B cell (primary cell): ENCODE measurements around the gene S1PR1. TPM values are rescaled to one million over a fixed set of nuclear protein-coding genes. Genes with fewer than 3 reads are reported as not detected.

Source experiments
- ATAC-seq: fragments of 200-7000 bp; cut with Tn5 transposase; one replicate; pipeline ENCODE4 v1.10.0; 2021; ENCODE audit warnings: low read depth, mild to moderate bottlenecking, moderate number of reproducible peaks, moderate library complexity
- CTCF ChIA-PET: fragments of 350-600 bp; sonication (Branson Sonifier 250); formaldehyde crosslinking; loops from one replicate; lab custom pipeline; 2021; ENCODE audit warnings: antibody characterized with exemption, inconsistent platforms; lab: Charles Lee
- POLR2A ChIA-PET: fragments of 350-600 bp; sonication (Branson Sonifier 250); formaldehyde crosslinking; loops from one replicate; lab custom pipeline; 2021; ENCODE audit warnings: antibody characterized with exemption; lab: Charles Lee
- DNase-seq: peaks from one replicate; pipeline ENCODE4 v3.0.0; 2013
- H2AFZ ChIP-seq: 2 replicates; pipeline ENCODE4 v1.6.1; 2012; ENCODE audit warnings: mild to moderate bottlenecking, low read depth, low read length; ENCODE audit not compliant: insufficient read depth, poor library complexity, severe bottlenecking
- H3K27ac ChIP-seq, 2 donors: 1 replicate in 1 of 2; 2 replicates in 1 of 2; pipeline ENCODE4 v1.5.1; 2012 to 2013; ENCODE audit warnings: low read length in 2 of 2, mild to moderate bottlenecking in 2 of 2, moderate library complexity in 1 of 2
- H3K27me3 ChIP-seq, 4 experiments: fragments of 200-600 bp in 1 of 4; sonication (generic) in 1 of 4; replicated peaks in 1 of 4; 1 replicate in 2 of 4; 2 replicates in 2 of 4; pipeline versions ENCODE4 v1.6.1 to v1.7.0; 2013 to 2016; ENCODE audit warnings: low read length in 3 of 4, mild to moderate bottlenecking in 2 of 4, mixed read lengths in 1 of 4, moderate library complexity in 1 of 4; ENCODE audit not compliant: insufficient read depth in 4 of 4, control insufficient read depth in 3 of 4; ENCODE audit errors: control extremely low read depth in 1 of 4
- H3K36me3 ChIP-seq, 2 experiments: replicated peaks in 1 of 2; 1 replicate in 1 of 2; 2 replicates in 1 of 2; pipeline versions ENCODE4 v1.6.1 to v1.7.1; 2013; ENCODE audit warnings: low read length in 1 of 2; ENCODE audit not compliant: insufficient read depth in 2 of 2, control insufficient read depth in 1 of 2; ENCODE audit errors: control extremely low read depth in 1 of 2, extremely low read depth in 1 of 2
- H3K4me1 ChIP-seq, 2 donors: fragments of 200-600 bp in 1 of 2; sonication (generic) in 1 of 2; 1 replicate in 1 of 2; 2 replicates in 1 of 2; pipeline versions ENCODE4 v1.5.1 to v1.6.1; 2013 to 2017; ENCODE audit warnings: low read length in 2 of 2; ENCODE audit not compliant: control insufficient read depth in 2 of 2, insufficient read depth in 2 of 2
- H3K4me2 ChIP-seq: replicated peaks from 2 replicates; pipeline ENCODE3; 2012; ENCODE audit warnings: mild to moderate bottlenecking, low read depth, low read length; ENCODE audit not compliant: poor library complexity, severe bottlenecking
- H3K4me3 ChIP-seq, 5 experiments: fragments of 200-600 bp in 1 of 5; sonication (generic) in 1 of 5; 1 replicate in 3 of 5; 2 replicates in 2 of 5; pipeline versions ENCODE4 v1.5.1 to v1.7.0; 2011 to 2016; ENCODE audit warnings: low read length in 4 of 5, mild to moderate bottlenecking in 4 of 5, low read depth in 2 of 5, control low read depth in 1 of 5, moderate library complexity in 1 of 5; ENCODE audit not compliant: insufficient read depth in 1 of 5; ENCODE audit errors: control extremely low read depth in 1 of 5, extremely low read depth in 1 of 5
- H3K79me2 ChIP-seq: fragments of 200-600 bp; sonication (generic); one replicate; pipeline ENCODE4 v1.6.0; 2016; ENCODE audit warnings: low read length; ENCODE audit not compliant: control insufficient read depth, insufficient read depth
- H3K9ac ChIP-seq: fragments of 200-600 bp; sonication (generic); 2 replicates; pipeline ENCODE4 v1.6.1; 2017; ENCODE audit warnings: mild to moderate bottlenecking, low read length, moderate library complexity
- H3K9me3 ChIP-seq, 3 donors: one replicate each; pipeline versions ENCODE4 v1.6.1 to v1.7.1; 2013; ENCODE audit warnings: low read length in 2 of 3; ENCODE audit not compliant: control insufficient read depth in 2 of 3, insufficient read depth in 1 of 3; ENCODE audit errors: control extremely low read depth in 1 of 3
- H4K20me1 ChIP-seq: 2 replicates; pipeline ENCODE4 v1.6.0; 2012; ENCODE audit warnings: mild to moderate bottlenecking, low read length; ENCODE audit not compliant: insufficient read depth, control insufficient read depth, poor library complexity, severe bottlenecking
- H3K27ac Mint-ChIP-seq: one replicate; pipeline ENCODE4 v1.8.0; 2021; ENCODE audit warnings: mixed read lengths
- H3K27me3 Mint-ChIP-seq: one replicate; pipeline ENCODE4 v1.8.0; 2021; ENCODE audit warnings: mixed read lengths
- H3K4me1 Mint-ChIP-seq: one replicate; pipeline ENCODE4 v1.8.0; 2021; ENCODE audit warnings: mixed read lengths
- H3K4me3 Mint-ChIP-seq: one replicate; pipeline ENCODE4 v1.8.0; 2021; ENCODE audit warnings: mixed read lengths
- H3K9me3 Mint-ChIP-seq: one replicate; pipeline ENCODE4 v1.8.0; 2022; ENCODE audit warnings: mixed read lengths; ENCODE audit not compliant: insufficient read depth
- EZH2 ChIP-seq: IDR thresholded peaks from 2 replicates; pipeline ENCODE4 v1.6.1; 2012; ENCODE audit warnings: borderline replicate concordance, low read depth, mild to moderate bottlenecking, moderate library complexity, low read length; ENCODE audit not compliant: insufficient read depth, poor library complexity, severe bottlenecking
- WGBS: methylation state at CpG from one replicate; pipeline ENCODE4 v1.1.5; 2013; ENCODE audit warnings: missing lambda C conversion rate; ENCODE audit not compliant: insufficient coverage; 5-methylcytosine and 5-hydroxymethylcytosine counted together
- intact Hi-C: fragments of 100-400 bp; cut with micrococcal nuclease; formaldehyde crosslinking; loops from one replicate; pipeline ENCODE4 v1.10.0; 2022
- polyA plus RNA-seq: library from polyadenylated mRNA; depleted of rRNA; stranded (reverse); fragments of >200 nt; gene quantifications from 2 replicates; pipeline ENCODE4 v1.2.3, GENCODE V29; 2012
- total RNA-seq, 2 donors: library from RNA; stranded (reverse); fragments of 120-200 nt in 1 of 2; gene quantifications; 1 replicate in 1 of 2; 2 replicates in 1 of 2; pipeline versions ENCODE4 v1.2.3 to v1.2.4, GENCODE V29; 2013 to 2022
- TF ChIP-seq, protein P1 (sequence below): fragments of 200-600 bp; IDR thresholded peaks from one replicate; pipeline ENCODE4 v1.8.0; 2022; ENCODE audit warnings: antibody characterized with exemption, mild to moderate bottlenecking

Gene S1PR1
- total and polyA plus RNA-seq, 2 donors (not counting 1 experiment from before 2014, with no cell fraction given) = 44.5 to 225 TPM

DNA sequence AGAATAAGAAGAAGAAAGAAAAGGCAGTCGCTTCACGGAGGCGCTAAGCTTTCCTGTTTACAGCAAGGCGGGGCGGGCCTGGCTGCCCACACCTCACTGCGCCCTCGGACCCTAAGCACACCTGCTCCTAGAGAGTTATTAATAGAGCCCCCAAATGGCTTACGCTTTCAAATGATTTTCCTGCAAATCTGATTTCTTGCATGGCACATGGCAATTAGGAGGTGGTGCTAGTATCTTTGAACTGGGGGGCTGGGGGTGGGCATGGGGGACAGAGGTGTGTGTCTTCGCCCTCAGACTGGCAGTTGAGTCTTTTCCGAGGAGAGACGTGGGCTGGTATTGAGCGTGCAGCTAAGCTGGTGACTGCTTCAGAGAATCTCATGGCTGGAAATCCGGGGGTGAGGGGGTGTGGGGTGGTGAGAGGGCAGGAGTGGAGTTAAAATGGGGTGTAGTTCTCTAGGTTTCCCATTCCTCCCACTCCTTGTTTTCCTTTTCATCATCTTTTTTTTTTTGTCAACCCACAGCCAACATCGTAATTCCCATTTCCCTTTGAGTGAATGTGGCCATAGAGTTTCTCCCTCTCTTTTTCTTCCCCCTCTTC, 1.3 kb downstream of the S1PR1 start:
- no peak overlapping the region for H2AFZ ChIP-seq
- DNase-seq = peak; percentile 70
- 0% methylated on average over 7 of the region's 14 CpGs for WGBS

More for the DNA sequence above, 1.3 kb downstream of the S1PR1 start:
- intact Hi-C loops = loop anchor here (1.0 to 5.0 kb wide), 10 partner anchors 9 to 886 kb away; partner anchors contain the start of gene CDC14A
- H3K9me3 ChIP-seq = no peaks in the 10 kb centered on the region
- POLR2A ChIA-PET = interaction anchor here (0.5 to 6.1 kb wide), 22 partner anchors 9 to 838 kb away, joined by 3 to 85 read pairs (median 6); partner anchors contain the start of gene DPH5
- H3K79me2 ChIP-seq = peaks cover 66% of the 10 kb centered on the region
- H4K20me1 ChIP-seq = peaks cover 32% of the 10 kb centered on the region
- Mint-ChIP-seq H3K27ac (peak overlapping the region; percentile 98), H3K9me3 (no peaks in the 10 kb centered on the region), H3K4me3 (peak overlapping the region; percentile 97), H3K4me1 (peaks cover 62% of the 10 kb centered on the region), H3K27me3 (no peaks in the 10 kb centered on the region)
- H3K36me3 ChIP-seq = peaks cover 0 to 46% of the 10 kb centered on the region in 2 experiments
- H3K9ac ChIP-seq = peak overlapping the region; percentile 93
- no peaks in the 10 kb centered on the region for H3K27me3 ChIP-seq
- H3K4me2 ChIP-seq = peak overlapping the region; percentile 77
- CTCF ChIA-PET = interaction anchor here (0.6 to 12.4 kb wide), 69 partner anchors 10 to 321 kb away, joined by 3 to 257 read pairs (median 4); partner anchors contain the start of gene DPH5
- TF ChIP-seq EZH2 = no peak
- TF ChIP-seq, protein P1, sequence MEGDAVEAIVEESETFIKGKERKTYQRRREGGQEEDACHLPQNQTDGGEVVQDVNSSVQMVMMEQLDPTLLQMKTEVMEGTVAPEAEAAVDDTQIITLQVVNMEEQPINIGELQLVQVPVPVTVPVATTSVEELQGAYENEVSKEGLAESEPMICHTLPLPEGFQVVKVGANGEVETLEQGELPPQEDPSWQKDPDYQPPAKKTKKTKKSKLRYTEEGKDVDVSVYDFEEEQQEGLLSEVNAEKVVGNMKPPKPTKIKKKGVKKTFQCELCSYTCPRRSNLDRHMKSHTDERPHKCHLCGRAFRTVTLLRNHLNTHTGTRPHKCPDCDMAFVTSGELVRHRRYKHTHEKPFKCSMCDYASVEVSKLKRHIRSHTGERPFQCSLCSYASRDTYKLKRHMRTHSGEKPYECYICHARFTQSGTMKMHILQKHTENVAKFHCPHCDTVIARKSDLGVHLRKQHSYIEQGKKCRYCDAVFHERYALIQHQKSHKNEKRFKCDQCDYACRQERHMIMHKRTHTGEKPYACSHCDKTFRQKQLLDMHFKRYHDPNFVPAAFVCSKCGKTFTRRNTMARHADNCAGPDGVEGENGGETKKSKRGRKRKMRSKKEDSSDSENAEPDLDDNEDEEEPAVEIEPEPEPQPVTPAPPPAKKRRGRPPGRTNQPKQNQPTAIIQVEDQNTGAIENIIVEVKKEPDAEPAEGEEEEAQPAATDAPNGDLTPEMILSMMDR = no peak
- ATAC-seq = peak; percentile 25
- peak overlapping the region; percentile 58 to 84 for H3K27ac ChIP-seq
- peak overlapping the region; percentile 74 to 98 (median 86) for H3K4me3 ChIP-seq
- peaks cover 47 to 53% of the 10 kb centered on the region in 2 donors for H3K4me1 ChIP-seq
